Right renal cortex interstitium (tissue), 3 donors: ENCODE measurements around the gene IKZF5. TPM values are rescaled to one million over a fixed set of nuclear protein-coding genes. Genes with fewer than 3 reads are reported as not detected.

ENCODE experiments used
- DNase-seq, 3 donors: peaks; one replicate each; pipeline ENCODE4 v3.0.0-alpha.2; 2013; ENCODE audit warnings: low read depth in 3 of 3, low spot score in 2 of 3
- polyA plus RNA-seq, 3 donors: library from polyadenylated mRNA; unstranded; fragments of 120-200 nt; gene quantifications; one replicate each; pipeline ENCODE4 v1.2.1, GENCODE V29; 2013; ENCODE audit not compliant: insufficient read length in 3 of 3

The IKZF5 gene
- polyA plus RNA-seq: 10 to 100 TPM; 18.7 to 22.5 (median 21.3) TPM

DNA sequence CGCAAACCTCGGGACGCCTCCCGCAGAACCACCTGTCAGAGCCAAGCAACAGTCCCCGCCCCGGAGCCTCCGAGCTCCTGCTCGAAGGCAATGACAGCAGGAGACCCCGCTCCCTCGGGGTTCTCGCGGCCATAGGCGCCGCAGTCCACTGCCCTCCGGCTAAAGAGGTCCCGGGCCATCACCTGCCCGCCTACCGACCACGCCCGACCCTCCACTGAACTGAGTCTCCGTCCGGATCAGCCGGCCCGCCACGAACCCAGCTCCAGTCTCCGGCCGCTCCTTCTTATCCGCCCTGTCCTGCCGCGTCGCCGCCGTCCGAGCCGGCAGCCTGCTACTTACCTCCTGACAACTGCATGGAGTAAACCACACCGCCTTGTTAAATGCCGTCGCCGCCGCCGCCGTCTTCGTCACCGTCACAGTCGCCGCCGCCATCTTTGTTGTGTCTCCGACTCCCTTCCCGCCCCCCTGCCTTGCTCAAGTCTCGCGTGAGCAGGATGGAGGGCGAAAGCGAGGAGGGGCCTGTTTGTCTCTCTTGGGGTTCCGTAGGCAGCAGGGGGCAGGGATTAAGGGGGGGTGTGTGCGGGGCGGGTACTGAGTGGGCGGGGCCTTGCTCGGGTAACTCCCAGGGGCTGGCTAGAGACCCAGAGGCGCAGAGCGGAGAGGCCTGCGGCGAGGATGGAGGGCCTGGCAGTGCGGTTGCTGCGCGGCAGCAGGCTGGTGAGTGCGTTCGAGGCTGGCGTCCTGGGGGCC is at the start of gene IKZF5, which contains the start of gene ACADSB:
IKZF5 (minus strand) TSS at position 441 of the 750 bp plus-strand sequence. CDS start 10,170 bp downstream, outside the sequence.
ACADSB (plus strand) TSS at position 652 of the 750 bp plus-strand sequence; CDS start at position 676, 24 bp downstream.
- DNase-seq: peak; percentile 91 to 97 (median 94)

- DNase-seq: no peak
Measured at GRCh38 chr10:123057968-123058367, 49.4 kb upstream of the IKZF5 start.

GRCh38 chr10:123045961-123046731 is 37.6 kb upstream of the IKZF5 start:
- DNase-seq: no peak

DNA sequence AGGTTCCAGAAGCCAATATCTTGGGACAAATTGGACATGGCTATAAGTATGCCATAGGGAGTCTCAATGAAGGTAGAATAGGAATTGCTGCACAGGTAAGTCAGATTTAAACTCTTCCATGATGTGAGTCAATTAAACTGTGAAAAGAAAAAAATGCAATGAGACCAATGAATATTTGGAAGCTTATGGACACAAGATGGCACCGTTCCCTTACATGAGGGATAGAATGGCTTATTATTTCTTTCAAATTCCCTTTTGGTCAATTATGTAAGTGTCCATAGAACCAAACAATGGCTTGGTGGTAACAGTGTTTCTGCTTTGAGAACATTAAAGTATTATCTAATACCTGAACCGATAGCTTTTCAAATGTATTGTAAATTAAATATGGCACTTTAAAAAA is 35.8 kb upstream of the IKZF5 start:
- DNase-seq: no peak

GRCh38 chr10:123043409-123043925 is 34.9 kb upstream of the IKZF5 start:
- DNase-seq: peak; percentile 23 to 52 (median 32)

DNA sequence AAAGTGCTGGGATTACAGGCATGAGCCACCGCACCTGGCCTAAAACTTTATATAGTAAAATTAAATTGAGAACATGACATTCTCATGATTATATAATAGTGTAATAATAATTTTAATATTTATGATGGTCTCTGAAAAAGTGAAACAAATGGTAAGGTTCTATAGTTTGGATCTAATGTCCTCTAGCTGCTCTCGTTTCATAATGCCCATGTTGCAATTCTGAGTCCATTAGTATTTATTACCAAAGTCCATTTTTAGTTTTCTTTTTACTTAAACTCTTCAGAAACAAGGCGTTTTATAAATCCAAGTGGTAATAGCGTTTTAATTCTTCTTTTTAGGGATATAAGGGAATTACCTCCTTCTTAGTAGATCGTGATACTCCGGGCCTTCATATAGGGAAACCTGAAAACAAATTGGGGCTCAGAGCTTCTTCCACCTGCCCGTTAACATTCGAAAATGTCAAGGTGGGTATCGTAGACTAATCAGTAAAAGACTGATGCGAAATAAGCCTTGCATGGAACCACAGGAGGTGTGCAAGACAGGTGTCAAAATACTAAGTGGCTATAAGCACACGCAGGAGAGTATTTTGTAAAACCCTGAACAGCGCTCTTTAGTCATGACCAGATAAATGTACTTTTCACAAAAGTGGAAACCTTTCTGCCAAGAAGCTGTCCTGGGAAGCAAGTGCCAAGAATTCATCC is 34.3 kb upstream of the IKZF5 start:
- no peak for DNase-seq

- no peak for DNase-seq
Measured at GRCh38 chr10:123039632-123039930, 31.0 kb upstream of the IKZF5 start.

DNA sequence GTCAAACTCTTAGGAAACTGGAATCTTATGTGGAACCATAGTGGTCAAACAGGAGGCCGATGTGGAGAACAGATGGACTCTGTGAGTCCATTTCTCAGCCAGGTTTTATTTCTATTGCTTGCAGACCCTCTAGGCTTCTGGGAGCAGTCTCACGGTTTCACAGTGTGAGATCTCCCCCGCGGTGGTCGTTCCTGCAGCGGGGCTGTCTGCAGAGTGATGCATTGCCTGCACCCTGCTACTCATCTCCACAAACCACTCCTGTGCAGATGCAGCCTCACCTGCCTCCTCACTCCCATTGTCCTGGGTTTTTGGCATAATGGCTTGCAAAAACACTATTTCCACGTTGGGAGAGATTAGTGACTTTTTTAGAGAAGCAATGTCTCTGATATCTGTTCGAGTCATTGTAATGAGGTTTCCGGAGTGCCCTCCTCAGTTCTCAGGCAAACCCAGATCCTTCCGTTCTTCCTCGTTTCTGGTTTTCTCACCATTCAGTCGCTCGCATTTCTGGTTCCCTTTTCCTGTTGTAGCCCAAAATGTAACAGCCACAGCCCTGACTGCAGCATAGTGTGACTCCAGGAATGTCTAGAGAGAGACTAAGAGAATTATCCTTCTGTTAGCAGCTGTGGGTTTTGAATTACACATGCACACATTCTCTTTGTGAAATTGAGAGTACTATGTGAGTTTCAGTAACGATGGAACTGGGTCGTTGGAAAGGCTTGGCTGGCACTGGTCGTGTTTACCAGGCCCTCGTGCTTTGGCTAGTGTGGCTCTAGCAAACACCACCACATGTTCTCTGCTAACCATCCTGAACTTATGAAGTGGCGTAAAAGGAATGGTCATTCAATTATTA is 30.4 kb upstream of the IKZF5 start:
- DNase-seq: no peak

GRCh38 chr10:123035467-123036086 is 27.0 kb upstream of the IKZF5 start:
- no peak for DNase-seq

DNA sequence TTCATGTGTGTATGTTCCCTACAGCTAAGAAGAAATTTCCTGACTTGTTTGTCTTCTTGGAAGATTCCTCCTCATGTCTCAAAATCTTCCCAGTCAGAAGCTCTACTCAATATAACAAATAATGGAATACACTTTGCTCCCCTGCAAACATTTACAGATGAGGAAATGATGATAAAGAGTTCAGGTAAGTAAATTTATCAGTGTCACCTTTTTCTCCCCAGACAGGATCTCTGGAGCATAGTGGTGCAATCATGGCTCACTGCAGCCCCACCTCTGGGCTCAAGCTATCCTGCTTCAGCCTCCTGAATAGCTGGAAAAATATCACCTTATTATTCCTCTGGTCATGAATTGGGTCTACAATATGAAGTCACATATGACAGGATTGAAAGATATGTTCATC is 25.7 kb upstream of the IKZF5 start:
- no peak for DNase-seq

GRCh38 chr10:123031124-123031523 is 22.5 kb upstream of the IKZF5 start:
- DNase-seq: no peak

DNA sequence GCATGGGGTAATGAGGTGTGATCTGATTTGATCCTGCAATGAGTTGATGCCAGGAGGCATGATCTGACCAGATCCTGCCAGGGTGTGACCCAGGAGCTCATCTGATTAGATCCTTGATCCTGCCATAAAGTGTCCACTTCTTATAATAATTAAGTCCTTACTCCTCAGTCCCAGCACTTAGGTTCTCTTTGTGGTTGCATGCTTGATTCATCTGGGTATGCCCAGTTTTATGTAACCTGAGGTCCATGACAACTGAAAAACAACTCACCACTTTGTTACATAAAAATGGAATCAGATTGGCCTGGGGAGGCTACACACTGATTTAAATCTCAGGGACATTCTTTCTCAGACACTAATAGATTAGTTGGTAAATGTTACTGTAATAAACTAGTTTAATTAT is 19.3 kb upstream of the IKZF5 start:
- DNase-seq: no peak

- DNase-seq: no peak
Measured at GRCh38 chr10:123026302-123026701, 17.7 kb upstream of the IKZF5 start.

- no peak for DNase-seq
Measured at GRCh38 chr10:123024540-123024939, 15.9 kb upstream of the IKZF5 start.

GRCh38 chr10:123021517-123021916 is 12.9 kb upstream of the IKZF5 start:
- DNase-seq: no peak

- no peak for DNase-seq
Measured at GRCh38 chr10:123019941-123020703, 11.5 kb upstream of the IKZF5 start.

DNA sequence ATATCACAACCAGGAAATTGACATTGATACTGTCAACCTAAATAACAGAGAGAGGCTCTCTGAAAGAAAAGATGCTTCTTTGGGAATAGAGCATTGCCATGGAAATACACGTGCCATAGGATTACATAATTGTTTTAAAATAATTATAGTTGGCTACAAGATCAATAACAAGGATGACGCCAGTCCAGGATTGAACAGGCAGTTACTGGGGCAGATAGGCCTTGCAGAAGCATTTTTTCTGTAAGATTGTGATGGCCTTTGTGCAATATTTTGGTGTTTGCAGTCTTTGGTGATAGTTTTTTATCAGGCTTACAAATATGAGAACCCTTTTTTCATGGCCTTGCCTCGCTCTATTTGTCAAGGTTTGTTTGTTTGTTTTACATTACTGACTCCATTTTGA is 10.7 kb upstream of the IKZF5 start:
- DNase-seq: no peak

GRCh38 chr10:123018531-123018930 is 9.9 kb upstream of the IKZF5 start:
- no peak for DNase-seq
